Brain microvascular endothelial cell (primary cell): ENCODE results near the gene PSMD1.

Source experiments
- DNase-seq: peaks from one replicate; pipeline ENCODE4 v3.0.0-alpha.2; 2020
- H3K27ac ChIP-seq: fragments of 250-450 bp; sonication (Bioruptor Pico); 2 replicates; pipeline ENCODE4 v1.5.1; 2020; ENCODE audit warnings: mild to moderate bottlenecking, moderate library complexity
- H3K27me3 ChIP-seq: fragments of 250-450 bp; sonication (Bioruptor Pico); replicated peaks from 2 replicates; pipeline ENCODE4 v1.5.1; 2020; ENCODE audit warnings: mild to moderate bottlenecking
- H3K36me3 ChIP-seq: fragments of 250-450 bp; sonication (Bioruptor Pico); replicated peaks from 2 replicates; pipeline ENCODE4 v1.5.1; 2020; ENCODE audit warnings: mild to moderate bottlenecking
- H3K4me3 ChIP-seq: 2 replicates; pipeline ENCODE4 v1.5.1; 2011; ENCODE audit warnings: low read depth, mild to moderate bottlenecking, control low read depth, low read length, moderate library complexity
- CTCF ChIP-seq: IDR thresholded peaks from 2 replicates; pipeline ENCODE4 v1.5.1; 2011; ENCODE audit warnings: low read depth, mild to moderate bottlenecking, moderate library complexity, low read length, control low read depth, inconsistent platforms; ENCODE audit errors: missing control alignments
- in situ Hi-C: cut with HindIII; loops from 2 replicates; pipeline ENCODE4 v1.10.0; 2017; ENCODE audit warnings: low sequenced_read_pairs, low pct_ligation_motif_present

PSMD1 gene

GRCh38 chr2:231182513-231182899 is 125.8 kb downstream of the PSMD1 start:
- peak; percentile 9 for TF ChIP-seq CTCF
- Histone ChIP-seq H3K27me3 (no peaks in the 10 kb centered on the region), H3K27ac (no peak overlapping the region), H3K36me3 (no peaks in the 10 kb centered on the region), H3K4me3 (no peak overlapping the region)
- in situ Hi-C loops: no loop called here
- no peak for DNase-seq

- no peaks in the 10 kb centered on the region for H3K27me3 ChIP-seq
- in situ Hi-C loops: no loop called here
Measured at GRCh38 chr2:231183851-231184250, 127.2 kb downstream of the PSMD1 start.

GRCh38 chr2:231184319-231184718 is 127.7 kb downstream of the PSMD1 start:
- Histone ChIP-seq H3K36me3 (no peaks in the 10 kb centered on the region), H3K4me3 (no peak overlapping the region), H3K27ac (no peak overlapping the region), H3K27me3 (no peaks in the 10 kb centered on the region)
- no peak for DNase-seq
- in situ Hi-C loops: no loop called here
- TF ChIP-seq CTCF: no peak

More at GRCh38 chr2:231183851-231184250, 127.2 kb downstream of the PSMD1 start:
- no peaks in the 10 kb centered on the region for H3K36me3 ChIP-seq
- no peak for TF ChIP-seq CTCF
- no peak overlapping the region for H3K27ac ChIP-seq
- no peak overlapping the region for H3K4me3 ChIP-seq
- DNase-seq: no peak

- in situ Hi-C loops: no loop called here
- H3K4me3 ChIP-seq: no peak overlapping the region
- DNase-seq: no peak
- no peak overlapping the region for H3K27ac ChIP-seq
- no peaks in the 10 kb centered on the region for H3K36me3 ChIP-seq
- no peak for TF ChIP-seq CTCF
- H3K27me3 ChIP-seq: no peaks in the 10 kb centered on the region
Measured at GRCh38 chr2:231185050-231185725, 128.5 kb downstream of the PSMD1 start.

DNA sequence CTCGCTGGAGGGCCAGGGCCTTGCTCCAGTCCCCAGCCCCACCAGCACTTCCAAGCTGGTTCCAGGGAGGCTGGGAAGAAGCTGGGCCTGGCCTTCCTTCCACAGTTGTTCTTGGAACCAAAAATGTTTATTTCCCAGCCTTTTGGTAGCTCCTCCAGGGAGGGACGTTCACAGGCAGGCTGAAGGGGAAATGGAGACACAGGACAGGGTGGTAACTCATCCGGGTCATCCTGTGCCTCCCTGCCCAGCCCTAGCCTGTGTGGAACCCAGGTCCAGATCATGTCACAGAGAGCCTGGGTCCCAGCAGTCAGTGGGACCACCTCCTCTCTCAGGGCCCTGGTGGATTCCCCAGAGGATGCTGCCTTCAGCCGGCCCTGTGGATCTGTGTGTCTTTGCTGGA is 129.2 kb downstream of the PSMD1 start:
- DNase-seq: no peak
- in situ Hi-C loops: no loop called here
- no peak overlapping the region for H3K4me3 ChIP-seq
- no peak overlapping the region for H3K27ac ChIP-seq
- TF ChIP-seq CTCF: no peak
- no peaks in the 10 kb centered on the region for H3K36me3 ChIP-seq
- no peaks in the 10 kb centered on the region for H3K27me3 ChIP-seq

DNA sequence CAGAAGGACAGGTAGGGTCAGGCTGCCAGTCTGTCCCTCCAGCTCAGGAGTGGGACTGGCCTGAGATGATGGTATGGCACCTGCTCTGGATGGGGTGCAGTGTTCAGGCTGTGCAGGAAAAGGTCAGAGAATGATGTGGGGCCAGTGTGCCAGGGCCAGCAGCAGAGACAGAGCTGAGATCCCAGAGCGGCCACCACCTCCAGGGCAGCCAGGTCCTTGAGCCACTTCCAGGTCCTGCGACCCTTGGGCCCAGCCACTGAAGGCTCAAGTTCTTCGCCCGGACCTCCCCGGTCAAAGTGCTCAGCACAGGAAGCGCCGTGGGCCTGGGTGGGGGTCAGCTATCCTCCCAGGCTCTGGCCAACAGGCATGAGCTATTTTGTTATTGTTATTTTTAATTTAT is 129.7 kb downstream of the PSMD1 start:
- Histone ChIP-seq H3K36me3 (no peaks in the 10 kb centered on the region), H3K27me3 (no peaks in the 10 kb centered on the region), H3K4me3 (no peak overlapping the region), H3K27ac (no peak overlapping the region)
- in situ Hi-C loops: no loop called here
- DNase-seq: no peak
- no peak for TF ChIP-seq CTCF
